ENCODE measurements around the gene FCRL5.

- no peak for TF ChIP-seq CTCF (conservative IDR thresholded peaks at IDR 0.05)
- TF ChIP-seq EZH2 (IDR thresholded peaks at IDR 0.05; ENCODE audit: low read depth), result no peak
Measured at GRCh38 chr1:157469752-157470675, 82.3 kb downstream of the FCRL5 start.
